ENCODE results near the gene MYRFL. TPM values are rescaled to one million over a fixed set of nuclear protein-coding genes. Genes with fewer than 3 reads are reported as not detected.

MYRFL gene
- total RNA-seq, 1 experiment from 2014 or later, result 0.57 TPM

DNA sequence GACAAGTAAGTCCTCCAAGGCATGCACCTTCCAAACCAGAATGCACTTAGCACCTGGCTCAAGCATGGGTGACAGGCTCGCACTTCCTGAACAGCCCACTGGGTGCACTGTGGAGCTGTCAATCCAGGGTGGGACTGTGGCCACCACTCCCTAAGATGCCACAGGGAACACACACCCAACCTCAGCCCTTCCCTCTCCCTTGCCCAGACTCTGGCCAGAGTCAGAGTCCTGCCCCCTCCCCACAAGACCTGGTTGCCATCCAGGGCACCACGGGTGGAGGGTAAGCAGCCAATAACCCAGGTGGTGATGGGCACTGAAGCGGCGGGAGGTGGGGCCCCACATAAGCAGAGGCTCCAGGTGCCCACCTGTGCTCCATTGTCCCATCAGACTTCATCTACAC, 160.6 kb downstream of the MYRFL start:
- H3K4ac ChIP-seq (ENCODE audit: low read depth, low read length), result no peak overlapping the region
- H3K4me1 ChIP-seq (ENCODE audit: insufficient read depth, low read length), result no peaks in the 10 kb centered on the region
- H3K23ac ChIP-seq (ENCODE audit: insufficient read length, low read depth, low read length), result no peak overlapping the region
- Mint-ChIP-seq H3K4me1 (no peaks in the 10 kb centered on the region), H3K36me3 (ENCODE audit: insufficient read depth in 1 of 3, low read depth in 3 of 3) (no peaks in the 10 kb centered on the region), H3K9me3 (no peaks in the 10 kb centered on the region), H3K27me3 (ENCODE audit: low read depth) (no peaks in the 10 kb centered on the region), H3K4me3 (no peak overlapping the region), H3K27ac (no peak overlapping the region)
- no peaks in the 10 kb centered on the region for H4K20me1 ChIP-seq (ENCODE audit: control insufficient read depth, insufficient read depth, insufficient read length)
- DNase-seq, result peak; percentile 71
- H2AK5ac ChIP-seq (ENCODE audit: insufficient read length, low read length), result no peak overlapping the region
- H4K5ac ChIP-seq (ENCODE audit: insufficient read length, low read depth, low read length), result no peak overlapping the region
- H3K9me3 ChIP-seq (ENCODE audit: control insufficient read depth, low read depth, low read length), result no peaks in the 10 kb centered on the region
- no peaks in the 10 kb centered on the region for H3K23me2 ChIP-seq (ENCODE audit: insufficient read length, low read depth, low read length, poor library complexity, severe bottlenecking)
- H3K79me2 ChIP-seq (ENCODE audit: insufficient read depth, low read length), result no peaks in the 10 kb centered on the region
- no CpG with 5 or more reads among the region's 4 CpGs for WGBS (ENCODE audit: extremely low coverage, insufficient read length, low lambda C conversion rate)
- H3K79me1 ChIP-seq (ENCODE audit: insufficient read depth, low read depth, low read length, poor library complexity, severe bottlenecking), result no peaks in the 10 kb centered on the region
- no peak overlapping the region for H2BK5ac ChIP-seq (ENCODE audit: insufficient read length, low read length)
- no peak overlapping the region for H2BK15ac ChIP-seq (ENCODE audit: low read depth, low read length)
- no peak overlapping the region for H3T11ph ChIP-seq (ENCODE audit: low read length)
- no peak overlapping the region for H4K8ac ChIP-seq (replicated peaks; ENCODE audit: insufficient read length, low read depth, low read length)
- H3K27ac ChIP-seq (ENCODE audit: insufficient read length, low read depth, low read length), result no peak overlapping the region
- H3K27me3 ChIP-seq (ENCODE audit: insufficient read depth, low read length), result no peaks in the 10 kb centered on the region
- H3K56ac ChIP-seq (ENCODE audit: insufficient read length, low read depth, low read length), result no peak overlapping the region
- no peak overlapping the region for H3K18ac ChIP-seq (ENCODE audit: insufficient read length, low read depth, low read length)
- no peak overlapping the region for H2BK20ac ChIP-seq (ENCODE audit: low read depth, low read length, poor library complexity, severe bottlenecking)
- H2BK12ac ChIP-seq (ENCODE audit: insufficient read length, low read depth, low read length), result no peak overlapping the region
- no peak overlapping the region for H2AFZ ChIP-seq (ENCODE audit: low read length)
- H3K14ac ChIP-seq (ENCODE audit: insufficient read depth, low read length), result no peak overlapping the region
- no peak overlapping the region for H3K9ac ChIP-seq (ENCODE audit: extremely low read depth, insufficient read length, low read length)
- H2BK120ac ChIP-seq (ENCODE audit: low read depth, low read length, poor library complexity, severe bottlenecking), result no peak overlapping the region
- TF ChIP-seq, protein P1, sequence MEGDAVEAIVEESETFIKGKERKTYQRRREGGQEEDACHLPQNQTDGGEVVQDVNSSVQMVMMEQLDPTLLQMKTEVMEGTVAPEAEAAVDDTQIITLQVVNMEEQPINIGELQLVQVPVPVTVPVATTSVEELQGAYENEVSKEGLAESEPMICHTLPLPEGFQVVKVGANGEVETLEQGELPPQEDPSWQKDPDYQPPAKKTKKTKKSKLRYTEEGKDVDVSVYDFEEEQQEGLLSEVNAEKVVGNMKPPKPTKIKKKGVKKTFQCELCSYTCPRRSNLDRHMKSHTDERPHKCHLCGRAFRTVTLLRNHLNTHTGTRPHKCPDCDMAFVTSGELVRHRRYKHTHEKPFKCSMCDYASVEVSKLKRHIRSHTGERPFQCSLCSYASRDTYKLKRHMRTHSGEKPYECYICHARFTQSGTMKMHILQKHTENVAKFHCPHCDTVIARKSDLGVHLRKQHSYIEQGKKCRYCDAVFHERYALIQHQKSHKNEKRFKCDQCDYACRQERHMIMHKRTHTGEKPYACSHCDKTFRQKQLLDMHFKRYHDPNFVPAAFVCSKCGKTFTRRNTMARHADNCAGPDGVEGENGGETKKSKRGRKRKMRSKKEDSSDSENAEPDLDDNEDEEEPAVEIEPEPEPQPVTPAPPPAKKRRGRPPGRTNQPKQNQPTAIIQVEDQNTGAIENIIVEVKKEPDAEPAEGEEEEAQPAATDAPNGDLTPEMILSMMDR (conservative IDR thresholded peaks at IDR 0.05), result peak; percentile 70
- no peak overlapping the region for H4K91ac ChIP-seq (ENCODE audit: insufficient read length, low read depth, low read length)
- no peak overlapping the region for H3K4me2 ChIP-seq (ENCODE audit: insufficient read depth, insufficient read length, low read length)
